NCI-H2107 treated with DMSO at 0.1 percent for 48 hours (cell line): ENCODE data around the gene SASH3.

Experiments
- DNase-seq: peaks from one replicate; lab custom pipeline; 2025; ENCODE audit not compliant: unreplicated experiment; lab: John Stamatoyannopoulos, UW

SASH3 gene

DNA sequence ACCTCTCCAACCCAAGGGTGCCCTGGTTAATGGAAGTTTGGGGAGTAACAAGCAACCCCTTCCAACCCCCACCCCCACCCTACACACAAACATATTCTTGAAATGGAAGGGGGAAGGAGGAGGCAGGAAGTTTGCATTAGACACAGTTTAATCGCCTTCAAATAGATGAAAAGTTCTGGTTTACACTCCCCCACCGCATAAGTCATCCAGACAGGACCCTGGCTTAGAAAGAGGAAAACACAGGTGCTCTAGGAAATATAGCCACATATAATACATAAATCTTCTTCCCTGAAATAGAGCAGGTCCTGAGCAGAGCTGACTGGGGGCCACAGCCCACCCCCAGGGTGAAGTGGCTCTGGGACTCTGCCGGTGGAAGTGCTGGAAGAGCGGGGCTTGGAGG is 25.1 kb downstream of the SASH3 start:
- no peak for DNase-seq

DNA sequence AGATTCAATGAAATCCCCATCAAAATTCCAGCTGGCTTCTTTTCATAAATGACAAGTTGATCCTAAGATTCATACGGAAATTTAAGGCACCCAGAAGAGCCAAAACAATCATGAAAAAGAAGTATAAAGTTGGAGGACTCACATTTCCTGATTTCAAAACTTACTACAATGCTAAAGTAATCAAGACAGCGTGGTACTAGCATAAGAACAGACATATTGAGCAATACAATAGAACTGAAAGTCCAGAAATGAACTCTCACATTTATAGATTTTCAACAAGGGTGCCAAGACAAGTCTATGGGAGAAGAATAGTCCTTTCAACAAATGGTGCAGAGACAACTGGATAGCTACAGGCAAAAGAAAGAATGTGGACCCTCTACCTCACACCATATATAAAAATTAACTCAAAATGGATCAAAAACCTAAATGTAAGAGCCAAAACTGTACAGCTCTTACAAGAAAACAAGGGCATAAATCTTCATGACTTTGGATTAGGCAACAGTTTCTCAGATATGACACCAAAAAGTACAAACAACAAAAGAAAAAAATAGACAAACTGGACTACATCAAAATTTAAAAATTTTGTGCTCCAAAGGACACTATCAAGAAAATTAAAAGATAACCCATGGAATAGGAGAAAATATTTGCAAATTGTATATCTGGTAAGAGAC is 28.5 kb downstream of the SASH3 start:
- no peak for DNase-seq

DNA sequence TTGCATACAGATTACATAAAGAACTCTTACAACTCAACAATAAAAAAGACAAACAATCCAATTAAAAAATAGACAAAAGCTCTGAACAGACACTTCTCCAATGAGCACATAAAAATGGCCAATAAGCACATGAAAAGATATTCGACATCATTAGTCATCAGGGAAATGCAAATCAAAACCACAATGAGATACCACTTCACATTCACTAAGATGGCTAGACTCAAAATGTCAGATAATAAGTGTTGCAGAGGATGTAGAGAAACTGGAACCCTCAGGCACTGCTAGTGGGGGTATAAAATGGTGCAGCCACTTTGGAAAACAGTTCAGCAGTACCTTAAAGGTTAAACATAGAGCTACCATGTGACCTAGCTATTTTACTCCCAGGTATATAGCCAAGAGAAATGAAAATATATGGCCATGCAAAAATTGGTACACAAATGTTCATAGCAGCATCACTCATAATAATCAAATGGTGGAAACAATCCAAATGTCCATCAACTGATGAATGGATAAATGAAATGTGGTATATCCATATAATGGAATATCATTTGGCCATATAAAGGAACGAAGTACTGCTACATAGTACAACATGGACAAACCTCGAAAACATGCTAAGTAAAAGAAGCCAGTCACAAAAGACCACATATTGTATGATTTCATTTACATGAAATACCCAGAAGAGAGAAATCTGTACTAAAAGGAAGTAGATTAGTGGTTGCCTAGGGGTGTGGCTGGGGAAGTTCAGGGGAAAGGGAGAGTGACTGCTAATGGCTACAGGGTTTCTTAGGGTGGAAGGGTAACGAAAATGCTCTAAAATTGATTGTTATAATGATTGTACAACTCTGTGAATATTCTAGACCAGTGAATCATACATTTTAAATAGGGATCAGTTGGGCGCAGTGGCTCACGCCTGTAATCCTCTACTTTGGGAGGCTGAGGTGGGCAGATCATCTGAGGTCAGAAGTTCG is 29.4 kb downstream of the SASH3 start:
- DNase-seq: no peak

DNA sequence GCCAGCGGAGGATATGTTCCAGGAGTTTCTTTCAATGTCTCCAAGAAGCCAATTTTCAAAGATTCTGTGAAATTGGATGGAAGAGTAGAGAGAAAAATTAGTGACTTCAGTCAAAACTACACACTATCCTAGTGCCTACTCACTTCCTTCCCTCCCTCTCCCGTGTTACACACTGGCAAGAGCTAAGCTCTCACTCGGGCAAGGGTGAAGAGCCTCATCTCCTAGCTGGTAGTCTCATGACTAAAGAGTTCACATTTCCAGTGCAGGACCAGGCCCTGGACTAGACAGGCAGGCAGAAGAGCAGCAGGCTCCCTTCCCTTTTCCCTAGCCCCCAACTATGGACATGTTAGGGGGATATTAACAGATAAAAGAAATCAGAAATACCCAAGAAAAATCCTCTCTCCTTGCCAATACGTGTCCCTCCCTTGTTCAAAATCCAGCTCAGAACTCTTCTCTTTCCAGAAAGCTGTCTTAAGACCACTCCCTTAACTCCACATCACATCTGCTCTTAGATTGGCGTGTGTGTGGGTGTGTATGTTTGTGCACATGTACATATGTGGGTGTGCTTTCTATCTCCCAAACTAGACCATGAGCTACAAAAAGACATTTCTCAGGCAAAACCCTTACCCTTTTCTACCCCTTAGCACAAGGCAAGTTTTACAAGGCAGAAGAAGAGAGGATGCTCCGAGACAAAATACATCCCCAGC is 34.1 kb downstream of the SASH3 start:
- DNase-seq: no peak

DNA sequence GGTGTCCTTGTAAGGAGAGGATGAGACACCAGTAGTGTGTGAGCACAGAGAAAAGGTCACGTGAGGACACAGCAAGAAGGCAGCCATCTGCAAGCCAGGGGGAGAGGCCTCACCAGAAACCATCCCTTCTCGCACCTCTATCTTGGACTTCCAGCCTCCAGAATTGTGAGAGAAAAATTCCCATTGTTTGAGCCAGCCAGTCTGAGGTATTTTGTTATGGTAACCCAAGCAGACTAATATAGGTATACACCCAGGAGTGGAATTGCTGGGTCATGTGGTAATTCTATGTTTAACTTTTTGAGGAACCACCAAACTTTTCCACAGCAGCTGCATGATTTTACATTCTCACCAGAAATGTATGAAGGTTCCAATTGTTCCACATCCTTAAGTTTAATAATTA is 38.4 kb downstream of the SASH3 start:
- no peak for DNase-seq

DNA sequence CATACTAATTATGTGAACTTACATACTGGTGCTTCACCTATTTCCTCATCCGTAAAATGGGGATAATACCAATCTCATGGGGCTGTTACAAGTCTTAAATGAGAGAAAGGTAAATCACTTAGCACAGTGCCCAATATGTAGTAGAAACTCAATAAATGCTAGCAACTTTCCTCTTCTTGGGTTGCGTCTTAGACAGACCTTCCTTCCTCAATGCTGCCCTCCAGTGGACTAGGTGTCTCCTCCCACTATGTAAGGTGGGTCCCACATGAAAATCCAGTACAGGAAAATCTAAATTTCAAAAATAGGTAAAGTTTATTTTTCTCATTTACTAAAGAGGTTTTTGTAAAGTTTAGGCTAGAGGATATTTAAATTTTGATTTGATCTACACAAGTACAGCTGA is 43.4 kb downstream of the SASH3 start:
- peak; percentile 52 for DNase-seq

DNA sequence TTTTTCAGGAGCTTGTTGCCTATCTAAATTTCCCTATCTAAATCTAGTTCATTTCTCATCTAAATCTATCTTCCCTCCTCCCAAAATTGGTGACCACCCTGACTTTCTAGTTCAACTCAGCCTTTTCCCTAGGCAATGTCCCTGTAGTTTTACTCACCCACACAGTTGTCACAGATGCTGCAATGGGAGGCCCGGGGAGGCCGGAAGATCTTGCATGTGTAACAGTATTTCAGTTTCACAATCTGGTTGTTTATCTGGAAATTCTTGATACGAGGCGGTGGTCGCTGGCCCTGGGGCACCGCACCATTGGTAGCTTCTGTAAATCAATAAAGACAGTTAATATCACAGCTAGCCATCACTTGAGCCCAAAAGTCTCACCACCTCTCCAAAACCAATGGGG is 43.8 kb downstream of the SASH3 start:
- no peak for DNase-seq

DNA sequence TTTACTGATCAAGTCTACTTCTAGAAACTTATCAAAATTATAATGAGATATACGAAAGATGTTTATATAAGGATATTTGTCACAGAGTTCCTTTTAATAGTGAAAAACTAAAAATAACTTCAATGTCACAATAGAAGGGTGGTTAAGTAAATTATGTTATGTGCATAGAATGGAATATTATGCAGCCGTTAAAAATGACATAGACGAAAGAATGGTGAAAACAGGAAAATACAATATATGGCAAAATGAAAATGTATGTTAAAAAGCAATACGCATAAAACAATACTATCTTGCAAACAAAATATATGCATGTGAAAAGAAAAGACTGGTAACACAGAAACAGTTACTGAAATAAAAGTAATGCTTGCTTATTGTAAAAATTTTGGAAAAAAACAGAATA is 44.9 kb downstream of the SASH3 start:
- DNase-seq: no peak

DNA sequence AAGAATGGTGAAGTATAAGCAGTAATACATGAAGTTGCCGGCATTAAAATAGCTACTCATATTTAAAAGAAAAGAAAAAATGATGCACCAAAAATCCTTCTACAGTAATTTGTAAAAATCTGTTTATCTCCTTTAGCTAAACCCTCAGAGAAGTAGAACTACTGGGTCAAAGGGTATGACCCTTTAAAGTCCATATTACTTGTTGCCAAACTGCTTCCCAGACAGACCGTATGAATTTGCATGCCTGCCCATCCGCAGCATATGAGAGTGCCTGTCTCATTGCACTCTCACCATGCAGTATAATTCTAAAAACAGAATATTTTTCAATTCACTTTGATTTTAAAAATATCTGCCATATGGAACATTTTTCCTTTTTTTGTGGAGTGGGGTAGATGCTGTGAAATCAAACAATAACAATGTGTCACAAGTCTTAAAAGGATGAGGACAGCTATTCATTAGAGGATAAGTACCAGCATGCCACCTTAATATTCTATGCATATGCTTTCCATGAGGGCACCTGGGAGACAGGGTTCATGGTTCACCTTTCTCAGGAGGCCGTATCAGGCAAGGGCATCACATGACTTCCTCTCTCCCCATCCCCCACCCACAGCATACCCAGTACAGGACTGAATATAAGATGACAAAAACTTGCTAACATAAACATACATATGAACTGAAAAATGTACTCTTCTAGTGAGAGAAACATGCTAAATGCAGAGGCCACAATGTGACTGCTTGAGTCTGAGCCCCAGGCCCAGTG is 46.2 kb downstream of the SASH3 start:
- DNase-seq: no peak

DNA sequence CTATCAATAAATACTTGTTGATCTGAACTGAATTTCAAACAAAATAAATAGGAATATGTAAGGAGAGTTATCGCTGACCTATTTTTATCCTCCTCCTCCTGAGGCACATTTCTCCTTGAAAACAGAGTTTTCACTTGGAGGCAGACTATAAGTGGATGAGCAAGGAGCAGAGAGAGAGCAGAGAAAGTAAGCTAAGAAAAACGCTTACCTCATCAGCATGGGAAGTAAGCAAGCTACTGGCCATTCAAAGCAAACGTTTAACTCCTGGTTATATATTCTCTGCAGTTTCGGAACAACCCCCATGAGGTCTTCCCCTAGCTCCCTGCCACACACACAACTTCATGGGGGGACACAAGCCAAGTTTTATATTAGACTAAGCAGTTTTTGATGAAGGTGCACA is 50.7 kb downstream of the SASH3 start:
- DNase-seq: no peak

DNA sequence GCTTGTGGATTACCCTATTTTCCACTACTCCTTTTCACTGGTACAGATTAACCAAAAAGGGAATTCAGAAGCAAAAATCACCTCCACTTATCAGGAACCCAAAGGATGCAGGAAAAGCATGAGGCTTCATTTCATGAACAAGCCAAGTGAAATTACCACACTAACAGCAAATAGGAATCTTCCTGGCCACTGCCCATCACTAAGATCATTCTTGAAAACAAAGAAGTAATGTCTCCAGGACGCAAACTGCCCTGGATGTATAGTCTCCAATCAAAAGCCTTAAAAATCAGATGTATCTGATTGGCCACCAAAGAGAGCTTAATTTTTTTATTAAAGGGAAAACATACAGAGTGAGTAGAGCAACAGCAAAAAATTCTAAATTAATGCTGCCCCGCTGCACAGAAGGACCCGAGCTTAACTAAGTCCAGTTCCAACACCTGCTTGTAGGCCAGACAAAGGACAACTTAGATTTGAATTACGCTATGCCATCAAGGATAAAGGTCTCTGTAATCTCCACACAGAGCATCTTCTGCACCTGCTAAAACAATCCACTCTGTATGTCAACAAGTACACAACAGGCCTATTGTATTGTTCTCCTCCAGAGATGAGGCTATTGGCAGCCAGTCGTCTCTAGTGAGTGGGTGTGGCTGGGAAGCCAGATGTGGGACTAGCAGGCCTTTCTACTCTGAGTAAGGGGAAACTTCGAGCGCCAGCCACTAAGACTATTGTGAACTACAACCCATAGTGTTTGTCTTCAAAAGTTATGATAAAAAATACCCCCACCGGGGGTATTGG is 51.5 kb downstream of the SASH3 start:
- DNase-seq: peak; percentile 15

DNA sequence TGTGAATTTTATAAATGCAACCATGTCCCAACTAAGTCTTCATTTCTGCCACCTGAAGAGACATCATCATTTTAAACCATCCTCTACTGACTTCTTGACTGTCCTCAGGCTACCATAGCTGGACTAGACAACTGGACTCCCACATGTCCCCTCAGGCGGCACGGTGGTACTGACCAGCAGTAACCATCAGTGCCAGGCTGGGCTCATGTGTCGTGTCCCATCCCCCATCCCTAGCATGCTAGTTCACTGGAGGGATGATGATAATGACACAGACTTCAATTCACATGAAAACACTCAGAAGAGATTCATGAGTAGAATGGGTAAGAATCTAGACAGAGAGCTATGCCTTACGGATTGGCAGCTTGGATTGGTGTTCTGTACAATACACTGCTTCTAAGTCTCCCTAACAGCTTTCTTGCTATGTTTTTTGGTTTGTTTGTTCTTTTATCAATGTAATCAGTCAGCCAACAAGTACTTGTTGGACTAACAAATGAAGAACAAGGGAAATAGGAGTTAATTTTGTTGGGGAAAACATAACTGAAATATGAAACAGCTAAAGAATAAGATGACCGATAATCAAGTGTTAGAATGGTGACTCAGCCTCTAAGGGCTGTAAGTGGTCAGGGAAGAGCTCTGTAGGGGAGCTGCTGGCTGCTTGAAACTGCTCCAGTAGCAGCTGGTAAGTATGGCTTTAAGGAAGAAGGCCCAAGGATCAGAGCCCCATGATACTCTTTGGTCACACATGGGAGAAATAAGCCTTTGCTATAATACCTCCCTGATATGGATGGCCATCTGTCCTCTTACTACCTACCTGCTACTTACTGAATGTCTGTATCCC is 53.6 kb downstream of the SASH3 start:
- DNase-seq: no peak

DNA sequence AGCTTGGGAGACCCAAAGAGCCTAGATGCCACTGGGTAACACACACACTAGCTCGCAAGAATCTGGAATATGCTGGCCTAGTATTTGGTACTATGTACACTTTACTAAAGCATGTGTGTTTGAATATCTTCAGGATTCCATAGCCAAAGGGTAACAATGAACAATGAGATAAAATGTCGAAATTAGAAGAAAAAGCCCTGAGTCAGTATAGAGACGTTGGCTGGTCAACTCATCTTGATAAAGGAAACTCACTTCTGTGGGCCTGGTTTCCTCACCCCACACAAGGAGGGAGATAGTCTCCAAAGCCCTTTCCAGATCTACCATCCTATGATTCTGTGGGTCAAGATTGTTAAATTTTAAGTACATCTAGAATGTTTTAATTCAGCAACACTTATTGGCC is 57.1 kb downstream of the SASH3 start:
- DNase-seq: no peak

DNA sequence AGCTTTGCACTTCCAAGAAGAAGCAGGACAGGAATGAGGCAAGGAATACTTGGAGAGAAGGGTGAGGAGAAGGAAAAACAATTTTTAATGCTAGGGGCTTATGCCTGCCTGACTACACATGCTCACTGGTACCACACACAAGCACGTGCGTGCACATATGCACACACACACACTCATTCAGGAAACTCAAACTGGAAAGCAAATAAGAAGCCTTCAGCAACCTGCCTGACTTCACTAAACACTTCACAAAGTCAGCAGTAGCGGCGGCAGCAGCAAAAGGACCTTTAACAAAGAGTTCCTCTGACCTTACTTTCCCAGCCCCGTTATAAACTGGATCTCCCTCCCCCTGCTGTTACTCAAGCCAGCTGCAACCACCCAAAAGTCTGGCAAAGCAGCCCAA is 60.6 kb downstream of the SASH3 start:
- DNase-seq: no peak

DNA sequence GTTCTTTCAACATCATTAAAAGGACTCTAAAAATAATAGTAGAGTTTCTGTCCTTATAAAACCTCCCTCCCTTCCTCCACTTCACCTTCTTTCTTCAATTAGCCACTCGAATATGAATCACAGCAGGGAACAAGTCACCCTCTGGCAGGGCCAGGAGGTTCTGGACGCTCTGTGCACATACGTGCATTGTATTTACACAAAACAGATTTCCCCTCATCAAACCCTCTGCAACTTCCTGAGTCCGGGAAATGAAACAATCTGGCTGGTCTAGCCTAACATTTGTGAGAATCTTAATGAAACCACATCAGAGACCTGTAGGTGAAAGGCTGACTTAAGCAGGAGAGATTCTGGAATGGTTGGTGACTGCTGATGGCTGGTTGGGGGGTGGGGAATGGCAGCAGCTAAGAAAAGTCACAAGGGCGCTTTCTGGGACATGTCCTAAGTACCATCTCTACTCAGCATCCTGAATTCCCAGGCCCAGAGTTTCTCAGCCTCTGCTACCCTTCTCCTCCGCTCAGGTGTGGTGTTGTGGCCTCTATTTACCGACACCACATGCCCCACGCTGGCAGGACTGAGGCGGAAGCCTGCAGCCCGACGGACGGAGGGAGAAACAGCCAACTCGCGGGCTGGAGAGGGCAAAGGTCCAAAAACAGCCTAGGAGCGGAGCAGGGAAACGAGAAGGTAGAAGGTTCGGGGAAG is 62.9 kb downstream of the SASH3 start:
- DNase-seq: no peak

DNA sequence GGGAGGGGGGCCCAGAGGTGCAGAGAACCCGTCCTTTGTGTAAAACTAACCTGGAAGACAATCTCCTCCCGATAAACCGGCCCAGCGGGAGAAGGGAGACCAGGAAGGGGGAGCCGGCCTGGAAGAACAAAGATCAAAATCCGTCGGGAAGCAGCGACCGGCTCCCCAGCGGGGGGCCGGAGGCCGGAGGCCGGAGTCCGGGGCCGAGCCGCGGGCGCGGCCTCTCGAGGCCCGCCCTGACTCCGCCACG is 63.4 kb downstream of the SASH3 start:
- DNase-seq: no peak

DNA sequence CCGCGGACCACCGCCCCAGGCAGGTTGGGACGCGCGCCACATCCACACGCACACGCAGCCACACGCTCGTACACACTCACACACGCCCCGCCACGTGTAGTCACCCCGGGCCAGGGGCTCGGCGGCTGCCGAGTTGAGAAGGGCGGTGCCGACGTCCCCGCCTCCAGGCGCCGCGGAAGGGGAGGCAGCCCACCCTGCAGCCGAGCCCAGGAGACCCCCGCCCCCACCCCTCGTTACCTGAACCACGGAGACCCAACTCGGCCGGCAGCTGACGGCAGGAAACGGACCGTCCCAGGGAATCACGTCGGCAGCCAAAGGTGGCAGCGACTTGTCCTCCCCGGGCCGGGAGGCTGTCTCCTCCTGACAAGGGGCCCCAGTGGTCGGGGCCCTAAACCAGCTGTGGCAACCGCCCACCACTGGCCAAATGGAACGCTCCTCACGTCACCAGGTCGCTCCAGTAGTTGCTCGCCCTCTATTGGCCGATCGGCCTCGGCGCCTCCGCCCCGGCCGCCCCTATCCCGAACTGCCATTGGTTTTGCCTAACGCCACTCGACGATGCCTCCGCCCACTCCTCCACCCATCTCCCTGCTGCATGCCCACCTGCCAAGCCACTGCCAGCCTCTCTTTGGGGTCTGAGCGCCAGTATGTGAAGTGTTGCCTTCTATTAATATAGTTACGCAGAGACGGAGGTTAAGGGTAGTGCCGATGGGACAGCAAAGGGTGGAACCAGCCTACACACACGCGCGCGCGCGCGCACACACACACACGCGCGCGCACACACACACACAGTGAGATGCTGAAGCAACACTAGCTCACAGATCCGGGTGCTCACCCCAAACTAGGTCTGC is 63.9 kb downstream of the SASH3 start, which contains the start of gene ZDHHC9:
Gene ZDHHC9 (minus strand): TSS at position 428 of the 848 bp plus-strand sequence. CDS start 1,941 bp downstream, outside the sequence.
- peak; percentile 94 for DNase-seq
